ENCODE results near the gene S100Z. TPM values are rescaled to one million over a fixed set of nuclear protein-coding genes. Genes with fewer than 3 reads are reported as not detected.

The S100Z gene
- total and polyA plus RNA-seq, 9 of the 15 experiments (the other 6 are each of a cell fraction or from before 2014, with no cell fraction given), result 0.15 to 0.42 (median 0.20) TPM; not detected in 6

- Histone ChIP-seq H3K79me2 (ENCODE audit: control insufficient read depth, insufficient read depth, low read length) (no peaks in the 10 kb centered on the region), H3K9ac (ENCODE audit: insufficient read depth in 1 of 2, low read depth in 2 of 2, low read length in 2 of 2) (no peak overlapping the region), H3K4me2 (ENCODE audit: insufficient read depth, low read length) (no peak overlapping the region), H4K20me1 (replicated peaks; ENCODE audit: control insufficient read depth, insufficient read depth, low read length) (0 out of 2 replicates have a peak, but pooled peaks cover 3% of the 10 kb centered on the region), H3K27me3 (ENCODE audit: control insufficient read depth in 2 of 2, insufficient read depth in 2 of 2, low read length in 2 of 2) (peaks cover 5 to 14% of the 10 kb centered on the region in 2 experiments; a peak in 3 of 5 replicates), H3K9me1 (ENCODE audit: control insufficient read depth, insufficient read depth, low read length) (no peaks in the 10 kb centered on the region), H3K27ac (ENCODE audit: extremely low read depth, low read depth, low read length) (no peak overlapping the region), H3K36me3 (ENCODE audit: control insufficient read depth, insufficient read depth, low read length) (no peaks in the 10 kb centered on the region), H2AFZ (ENCODE audit: low read depth, low read length) (no peak overlapping the region), H3K4me1 (replicated peaks in 1 of 2; ENCODE audit: control insufficient read depth in 2 of 2, insufficient read depth in 2 of 2, low read length in 2 of 2) (peaks cover 0 to 12% of the 10 kb centered on the region in 2 experiments; a peak in 2 of 5 replicates), H3K4me3 (no peak overlapping the region), H3K9me3 (replicated peaks; ENCODE audit: control insufficient read depth, insufficient read depth, low read depth, low read length) (no peaks in the 10 kb centered on the region)
- WGBS (ENCODE audit: insufficient coverage, low coverage, missing lambda C conversion rate), result 11% methylated on average over 3 of the region's 3 CpGs
- ChIA-PET POLR2A (no interaction called here), CTCF (ENCODE audit: low intra/inter-chr PET ratio) (no interaction called here)
- in situ Hi-C loops (cut with MboI), result no loop called here
- TF ChIP-seq CBFA2T3 (IDR thresholded peaks at IDR 0.05) (no peak), SREBF1 (IDR thresholded peaks at IDR 0.05; ENCODE audit: borderline replicate concordance, low read depth, low read length) (no peak)
- no TSS peak for BruUV-seq (replicated peaks)
- peak; percentile 72 for ATAC-seq
- intact Hi-C loops (cut with micrococcal nuclease), result no loop called here
- peak in 1 of 4 experiments; percentile 21 for DNase-seq (ENCODE audit: extremely low read depth in 1 of 4, low spot score in 3 of 4)
- no peak for FAIRE-seq
Observed at GRCh38 chr5:76960004-76960625, 110.3 kb downstream of the S100Z start.

GRCh38 chr5:76964060-76964459 is 114.2 kb downstream of the S100Z start:
- no peak overlapping the region for H3K4me3 ChIP-seq
- no peak for ATAC-seq
- ChIA-PET CTCF (ENCODE audit: low intra/inter-chr PET ratio) (no interaction called here), POLR2A (interaction anchor here (1.0 kb wide), 1 partner anchor 35 kb away, joined by 3 read pairs; no protein-coding TSS in a partner anchor)
- BruUV-seq (replicated peaks), result no TSS peak
- H3K36me3 ChIP-seq (ENCODE audit: control insufficient read depth, insufficient read depth, low read length), result no peaks in the 10 kb centered on the region
- H3K4me2 ChIP-seq (ENCODE audit: insufficient read depth, low read length), result no peak overlapping the region
- WGBS (ENCODE audit: insufficient coverage, low coverage, missing lambda C conversion rate), result 0% methylated on average over 2 of the region's 2 CpGs
- H3K9me3 ChIP-seq (replicated peaks; ENCODE audit: control insufficient read depth, insufficient read depth, low read depth, low read length), result no peaks in the 10 kb centered on the region
- H3K27me3 ChIP-seq (ENCODE audit: control insufficient read depth in 2 of 2, insufficient read depth in 2 of 2, low read length in 2 of 2), result peaks cover 18 to 23% of the 10 kb centered on the region in 2 experiments; a peak in 4 of 5 replicates
- intact Hi-C loops (cut with micrococcal nuclease), result no loop called here
- peaks cover 0 to 6% of the 10 kb centered on the region in 2 experiments; a peak in 2 of 5 replicates for H3K4me1 ChIP-seq (replicated peaks in 1 of 2; ENCODE audit: control insufficient read depth in 2 of 2, insufficient read depth in 2 of 2, low read length in 2 of 2)
- in situ Hi-C loops (cut with MboI), result no loop called here
- no peak for FAIRE-seq
- H3K79me2 ChIP-seq (ENCODE audit: control insufficient read depth, insufficient read depth, low read length), result no peaks in the 10 kb centered on the region
- no peak overlapping the region for H3K9ac ChIP-seq (ENCODE audit: insufficient read depth in 1 of 2, low read depth in 2 of 2, low read length in 2 of 2)
- H4K20me1 ChIP-seq (replicated peaks; ENCODE audit: control insufficient read depth, insufficient read depth, low read length), result 0 out of 2 replicates have a peak, but pooled peaks cover 3% of the 10 kb centered on the region
- no peak overlapping the region for H2AFZ ChIP-seq (ENCODE audit: low read depth, low read length)
- H3K27ac ChIP-seq (ENCODE audit: extremely low read depth, low read depth, low read length), result no peak overlapping the region
- H3K9me1 ChIP-seq (ENCODE audit: control insufficient read depth, insufficient read depth, low read length), result no peaks in the 10 kb centered on the region
- no peak for DNase-seq (ENCODE audit: extremely low read depth in 1 of 4, low spot score in 3 of 4)
- no peak for TF ChIP-seq RNF219 (CRISPR knock-in tag; IDR thresholded peaks at IDR 0.05)
- no peak for TF ChIP-seq ZNF507 (tag; conservative IDR thresholded peaks at IDR 0.05)
- no peak for TF ChIP-seq ZNF586 (CRISPR knock-in tag; conservative IDR thresholded peaks at IDR 0.05)
- no peak for TF ChIP-seq STAG1 (CRISPR knock-in tag; IDR thresholded peaks at IDR 0.05; ENCODE audit: borderline replicate concordance)
